ENCODE data around the gene ANKRD13D. TPM values are rescaled to one million over a fixed set of nuclear protein-coding genes. Genes with fewer than 3 reads are reported as not detected.
A peak's percentile ranks its signal among the peaks of the same experiment; 100 is the strongest.
"Not testable (repeated sequence)": the region's sequence is repeated elsewhere in the genome, so short reads cannot be mapped to it uniquely, and the experiment has no call there.

ANKRD13D gene
- total RNA-seq, 2 experiments from 2014 or later = 135 to 194 TPM

- no peak for DNase-seq
- peaks cover 1% of the 10 kb centered on the region for H3K36me3 Mint-ChIP-seq (ENCODE audit: low read depth)
- POLR2A ChIA-PET = interaction anchor here (1.2 to 1.4 kb wide), 3 partner anchors 39 to 50 kb away, joined by 5 to 6 read pairs (median 5); partner anchors contain the start of gene GRK2
- peaks cover 3% of the 10 kb centered on the region for H3K27me3 Mint-ChIP-seq
- CTCF ChIA-PET = interaction anchor here (0.7 to 6.4 kb wide), 39 partner anchors 9 to 235 kb away, joined by 3 to 72 read pairs (median 6); partner anchors contain the start of genes ANKRD13D, GRK2, POLD4 and PPP1CA
- peak overlapping the region; percentile 95 for H3K4me3 Mint-ChIP-seq
- no peaks in the 10 kb centered on the region for H3K9me3 Mint-ChIP-seq
- H3K27ac Mint-ChIP-seq = peak overlapping the region; percentile 99
- peaks cover 49% of the 10 kb centered on the region for H3K4me1 Mint-ChIP-seq
Observed at GRCh38 chr11:67316882-67317204, 27.7 kb downstream of the ANKRD13D start.

GRCh38 chr11:67317205-67317887, 28.2 kb downstream of the ANKRD13D start:
- H3K27me3 Mint-ChIP-seq = peaks cover 3% of the 10 kb centered on the region
- peak; percentile 99 for DNase-seq
- ChIA-PET CTCF (interaction anchor here (0.6 to 6.4 kb wide), 47 partner anchors 9 to 1190 kb away, joined by 3 to 72 read pairs (median 5); partner anchors contain the start of genes ANKRD13D, CLCF1, GRK2 and POLD4), POLR2A (interaction anchor here (0.8 to 1.4 kb wide), 4 partner anchors 40 to 71 kb away, joined by 5 to 6 read pairs (median 5); partner anchors contain the start of gene GRK2)
- peaks cover 1% of the 10 kb centered on the region for H3K36me3 Mint-ChIP-seq (ENCODE audit: low read depth)
- peak overlapping the region; percentile 99 for H3K27ac Mint-ChIP-seq
- H3K4me1 Mint-ChIP-seq = peaks cover 44% of the 10 kb centered on the region
- H3K4me3 Mint-ChIP-seq = peak overlapping the region; percentile 95
- no peaks in the 10 kb centered on the region for H3K9me3 Mint-ChIP-seq

- peaks cover 1% of the 10 kb centered on the region for H3K36me3 Mint-ChIP-seq (ENCODE audit: low read depth)
- peak overlapping the region; percentile 99 for H3K27ac Mint-ChIP-seq
- peak; percentile 22 for DNase-seq
- H3K9me3 Mint-ChIP-seq = no peaks in the 10 kb centered on the region
- peaks cover 37% of the 10 kb centered on the region for H3K4me1 Mint-ChIP-seq
- CTCF ChIA-PET = interaction anchor here (0.6 to 6.4 kb wide), 43 partner anchors 8 to 1189 kb away, joined by 3 to 72 read pairs (median 5); partner anchors contain the start of genes ANKRD13D, CLCF1, GRK2 and POLD4
- POLR2A ChIA-PET = interaction anchor here (0.8 to 1.4 kb wide), 4 partner anchors 41 to 71 kb away, joined by 5 to 6 read pairs (median 5); partner anchors contain the start of gene GRK2
- peak overlapping the region; percentile 95 for H3K4me3 Mint-ChIP-seq
- H3K27me3 Mint-ChIP-seq = peaks cover 3% of the 10 kb centered on the region
Observed at GRCh38 chr11:67317888-67318555, 28.9 kb downstream of the ANKRD13D start.

- POLR2A ChIA-PET; H3K27ac Mint-ChIP-seq; H3K27me3 Mint-ChIP-seq; H3K9me3 Mint-ChIP-seq; DNase-seq; H3K36me3 Mint-ChIP-seq (ENCODE audit: low read depth): not testable (repeated sequence)
- peak overlapping the region; percentile 95 for H3K4me3 Mint-ChIP-seq
- CTCF ChIA-PET = interaction anchor here (0.6 to 4.6 kb wide), 13 partner anchors 11 to 592 kb away, joined by 3 to 26 read pairs (median 5); partner anchors contain the start of gene POLD4
- H3K4me1 Mint-ChIP-seq = peaks cover 30% of the 10 kb centered on the region
Observed at GRCh38 chr11:67318876-67319275, 29.8 kb downstream of the ANKRD13D start.

- Mint-ChIP-seq H3K4me3 (no peak overlapping the region), H3K27ac (no peak overlapping the region)
Observed at GRCh38 chr11:67320011-67320410, 30.9 kb downstream of the ANKRD13D start.

GRCh38 chr11:67320691-67321090, 31.6 kb downstream of the ANKRD13D start:
- POLR2A ChIA-PET = no interaction called here
- H3K4me1 Mint-ChIP-seq = peaks cover 18% of the 10 kb centered on the region
- H3K9me3 Mint-ChIP-seq = no peaks in the 10 kb centered on the region
- peaks cover 3% of the 10 kb centered on the region for H3K27me3 Mint-ChIP-seq
- DNase-seq = no peak
- peaks cover 1% of the 10 kb centered on the region for H3K36me3 Mint-ChIP-seq (ENCODE audit: low read depth)
- CTCF ChIA-PET = interaction anchor here (0.7 to 4.6 kb wide), 11 partner anchors 9 to 249 kb away, joined by 3 to 26 read pairs (median 6); partner anchors contain the start of gene PPP1CA
- no peak overlapping the region for H3K27ac Mint-ChIP-seq
- no peak overlapping the region for H3K4me3 Mint-ChIP-seq

More at GRCh38 chr11:67320011-67320410, 30.9 kb downstream of the ANKRD13D start:
- Mint-ChIP-seq H3K9me3 (no peaks in the 10 kb centered on the region), H3K27me3 (peaks cover 3% of the 10 kb centered on the region), H3K4me1 (peaks cover 23% of the 10 kb centered on the region), H3K36me3 (ENCODE audit: low read depth) (peaks cover 1% of the 10 kb centered on the region)
- POLR2A ChIA-PET = no interaction called here
- CTCF ChIA-PET = interaction anchor here (0.7 to 4.6 kb wide), 14 partner anchors 9 to 248 kb away, joined by 3 to 26 read pairs (median 5); partner anchors contain the start of gene POLD4
- DNase-seq = no peak

- peaks cover 3% of the 10 kb centered on the region for H3K27me3 Mint-ChIP-seq
- POLR2A ChIA-PET = no interaction called here
- CTCF ChIA-PET = interaction anchor here (0.8 to 4.6 kb wide), 11 partner anchors 8 to 79 kb away, joined by 3 to 26 read pairs (median 5); partner anchors contain the start of gene PPP1CA
- no peak overlapping the region for H3K27ac Mint-ChIP-seq
- no peak overlapping the region for H3K4me3 Mint-ChIP-seq
- H3K9me3 Mint-ChIP-seq = no peaks in the 10 kb centered on the region
- peaks cover 15% of the 10 kb centered on the region for H3K4me1 Mint-ChIP-seq
- H3K36me3 Mint-ChIP-seq (ENCODE audit: low read depth) = peaks cover 1% of the 10 kb centered on the region
- no peak for DNase-seq
Observed at GRCh38 chr11:67321313-67321871, 32.3 kb downstream of the ANKRD13D start.

- ChIA-PET POLR2A (no interaction called here), CTCF (interaction anchor here (1.0 to 4.6 kb wide), 17 partner anchors 8 to 79 kb away, joined by 3 to 26 read pairs (median 5); partner anchors contain the start of gene PPP1CA)
- H3K4me1 Mint-ChIP-seq = peaks cover 11% of the 10 kb centered on the region
- peaks cover 1% of the 10 kb centered on the region for H3K36me3 Mint-ChIP-seq (ENCODE audit: low read depth)
- peaks cover 3% of the 10 kb centered on the region for H3K27me3 Mint-ChIP-seq
- H3K9me3 Mint-ChIP-seq = no peaks in the 10 kb centered on the region
- DNase-seq = no peak
- H3K27ac Mint-ChIP-seq = no peak overlapping the region
- H3K4me3 Mint-ChIP-seq = no peak overlapping the region
Observed at GRCh38 chr11:67322049-67322448, 32.9 kb downstream of the ANKRD13D start.

GRCh38 chr11:67323526-67323925, 34.4 kb downstream of the ANKRD13D start:
- DNase-seq = no peak
- Mint-ChIP-seq H3K9me3 (no peaks in the 10 kb centered on the region), H3K27me3 (peaks cover 2% of the 10 kb centered on the region), H3K4me1 (peaks cover 3% of the 10 kb centered on the region), H3K36me3 (ENCODE audit: low read depth) (no peaks in the 10 kb centered on the region), H3K27ac (no peak overlapping the region), H3K4me3 (no peak overlapping the region)
- ChIA-PET POLR2A (no interaction called here), CTCF (interaction anchor here (1.0 to 4.6 kb wide), 7 partner anchors 10 to 70 kb away, joined by 4 to 26 read pairs (median 5); no protein-coding TSS in a partner anchor)

- Mint-ChIP-seq H3K27me3 (no peaks in the 10 kb centered on the region), H3K4me1 (no peaks in the 10 kb centered on the region), H3K27ac (no peak overlapping the region), H3K36me3 (ENCODE audit: low read depth) (no peaks in the 10 kb centered on the region), H3K9me3 (no peaks in the 10 kb centered on the region), H3K4me3 (no peak overlapping the region)
- POLR2A ChIA-PET = no interaction called here
- CTCF ChIA-PET = interaction anchor here (0.6 to 2.3 kb wide), 7 partner anchors 12 to 416 kb away, joined by 3 to 8 read pairs (median 3); partner anchors contain the start of gene RAD9A
- no peak for DNase-seq
Observed at GRCh38 chr11:67332081-67332691, 43.1 kb downstream of the ANKRD13D start.

- no peaks in the 10 kb centered on the region for H3K36me3 Mint-ChIP-seq (ENCODE audit: low read depth)
- ChIA-PET CTCF (interaction anchor here (1.5 to 3.5 kb wide), 3 partner anchors 8 to 20 kb away, joined by 3 to 11 read pairs (median 10); no protein-coding TSS in a partner anchor), POLR2A (no interaction called here)
Observed at GRCh38 chr11:67337257-67337656, 48.2 kb downstream of the ANKRD13D start.

GRCh38 chr11:67344264-67344663, 55.2 kb downstream of the ANKRD13D start:
- H3K27me3 Mint-ChIP-seq = no peaks in the 10 kb centered on the region
- DNase-seq = peak; percentile 37
- peaks cover 31% of the 10 kb centered on the region for H3K4me1 Mint-ChIP-seq
- H3K4me3 Mint-ChIP-seq = no peak overlapping the region
- ChIA-PET POLR2A (interaction anchor here (1.0 kb wide), 1 partner anchor 57 kb away, joined by 7 read pairs; no protein-coding TSS in a partner anchor), CTCF (interaction anchor here (1.1 to 4.7 kb wide), 7 partner anchors 8 to 285 kb away, joined by 4 to 31 read pairs (median 26); partner anchors contain the start of gene NUDT8)
- H3K36me3 Mint-ChIP-seq (ENCODE audit: low read depth) = no peaks in the 10 kb centered on the region
- H3K27ac Mint-ChIP-seq = peak overlapping the region; percentile 85
- H3K9me3 Mint-ChIP-seq = peaks cover 5% of the 10 kb centered on the region

More at GRCh38 chr11:67337257-67337656, 48.2 kb downstream of the ANKRD13D start:
- H3K9me3 Mint-ChIP-seq = peaks cover 1% of the 10 kb centered on the region
- peaks cover under 1% of the 10 kb centered on the region for H3K4me1 Mint-ChIP-seq
- DNase-seq = no peak
- no peaks in the 10 kb centered on the region for H3K27me3 Mint-ChIP-seq
- no peak overlapping the region for H3K4me3 Mint-ChIP-seq
- no peak overlapping the region for H3K27ac Mint-ChIP-seq
